Smooth muscle cell (in vitro differentiated cells): Measurements from ENCODE around the gene SULT6B1. TPM values are rescaled to one million over a fixed set of nuclear protein-coding genes. Genes with fewer than 3 reads are reported as not detected.
A peak's percentile ranks its signal among the peaks of the same experiment; 100 is the strongest.
"Not testable (repeated sequence)": the region's sequence is repeated elsewhere in the genome, so short reads cannot be mapped to it uniquely, and the experiment has no call there.

ENCODE experiments used
- DNase-seq: peaks from one replicate; lab custom pipeline; 2025; ENCODE audit not compliant: unreplicated experiment; lab: John Stamatoyannopoulos, UW
- H2AFZ ChIP-seq: fragments of 200-600 bp; sonication (generic); 2 replicates; pipeline ENCODE4 v1.6.0; 2016; ENCODE audit warnings: antibody characterized with exemption, low read depth, mild to moderate bottlenecking
- H3F3A ChIP-seq: fragments of 200-600 bp; sonication (generic); 2 replicates; pipeline ENCODE4 v1.6.0; 2017; ENCODE audit warnings: antibody characterized with exemption, low read depth
- H3K27ac ChIP-seq: fragments of 200-600 bp; sonication (generic); 2 replicates; pipeline ENCODE4 v1.5.1; 2016; ENCODE audit warnings: low read depth, mild to moderate bottlenecking
- H3K27me3 ChIP-seq: fragments of 200-600 bp; sonication (generic); 2 replicates; pipeline ENCODE4 v1.6.1; 2016; ENCODE audit warnings: low read depth, mild to moderate bottlenecking
- H3K36me3 ChIP-seq: fragments of 200-600 bp; sonication (generic); 2 replicates; pipeline ENCODE4 v1.5.1; 2016; ENCODE audit warnings: low read depth
- H3K4me1 ChIP-seq: fragments of 200-600 bp; sonication (generic); 2 replicates; pipeline ENCODE4 v1.5.1; 2016; ENCODE audit warnings: low read depth
- H3K4me2 ChIP-seq: fragments of 200-600 bp; sonication (generic); 2 replicates; pipeline ENCODE4 v1.6.0; 2016; ENCODE audit warnings: mild to moderate bottlenecking
- H3K4me3 ChIP-seq: fragments of 200-600 bp; sonication (generic); 2 replicates; pipeline ENCODE4 v1.5.1; 2016; ENCODE audit warnings: mild to moderate bottlenecking
- H3K79me2 ChIP-seq: fragments of 200-600 bp; sonication (generic); 2 replicates; pipeline ENCODE4 v1.6.0; 2016; ENCODE audit warnings: low read depth, mild to moderate bottlenecking
- H3K9ac ChIP-seq: fragments of 200-600 bp; sonication (generic); 2 replicates; pipeline ENCODE4 v1.6.0; 2016; ENCODE audit warnings: low read depth
- H3K9me3 ChIP-seq: fragments of 200-600 bp; sonication (generic); replicated peaks from 2 replicates; pipeline ENCODE4 v1.5.1; 2016; ENCODE audit warnings: low read depth
- H4K20me1 ChIP-seq: fragments of 200-600 bp; sonication (generic); 2 replicates; pipeline ENCODE4 v1.6.0; 2016; ENCODE audit warnings: low read depth
- WGBS: methylation state at CpG from one replicate; pipeline ENCODE4 v1.1.7; 2016; ENCODE audit warnings: low lambda C conversion rate; 5-methylcytosine and 5-hydroxymethylcytosine counted together
- polyA plus RNA-seq: library from polyadenylated mRNA; unstranded; fragments of >200 nt; fragmentation: Nextera tagmentation; extraction: Ambion mirVana; gene quantifications from 2 replicates; pipeline ENCODE4 v1.2.1, GENCODE V29; 2016
- total RNA-seq: library from RNA; depleted of rRNA; stranded (reverse); fragments of >200 nt; gene quantifications from 2 replicates; pipeline ENCODE4 v1.2.3, GENCODE V29; 2014
- TF ChIP-seq, protein P1 (sequence below): fragments of 200-600 bp; sonication (generic); IDR thresholded peaks from 2 replicates; pipeline ENCODE4 v1.5.1; 2017; ENCODE audit warnings: borderline replicate concordance, mild to moderate bottlenecking, antibody characterized with exemption; ENCODE audit not compliant: insufficient read depth, poor library complexity, severe bottlenecking

SULT6B1 gene
- total and polyA plus RNA-seq, 2 experiments from 2014 or later = not detected

DNA sequence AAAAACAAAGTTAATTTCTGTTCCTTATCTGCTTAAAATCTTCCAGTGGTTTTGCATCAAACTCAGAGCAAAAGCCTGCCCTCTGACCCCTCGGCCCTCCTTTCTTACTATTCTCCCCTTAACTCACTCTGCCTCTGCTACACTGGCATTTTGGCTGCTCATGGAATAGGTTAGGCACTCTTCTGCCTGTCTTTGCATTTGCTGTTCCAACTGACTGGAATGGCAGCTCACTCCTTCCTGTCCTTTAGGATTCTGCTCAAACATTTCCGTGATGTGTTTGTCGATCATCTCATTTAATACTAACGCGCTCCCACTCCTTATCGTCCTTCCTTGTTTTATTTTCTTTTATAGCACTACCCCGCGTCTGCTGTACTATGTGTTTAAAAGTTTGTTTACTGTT is 42.1 kb upstream of the SULT6B1 start:
- Histone ChIP-seq H3K27me3 (no peaks in the 10 kb centered on the region), H3K36me3 (no peaks in the 10 kb centered on the region), H3K9ac (peak overlapping the region; percentile 84), H4K20me1 (peaks cover 43% of the 10 kb centered on the region), H3F3A (no peaks in the 10 kb centered on the region), H3K4me2 (peak overlapping the region; percentile 100), H3K4me3 (peak overlapping the region; percentile 62), H2AFZ (peak overlapping the region; percentile 83), H3K27ac (peak overlapping the region; percentile 88), H3K4me1 (peaks cover 19% of the 10 kb centered on the region), H3K79me2 (peaks cover 73% of the 10 kb centered on the region), H3K9me3 (no peaks in the 10 kb centered on the region)
- TF ChIP-seq, protein P1, sequence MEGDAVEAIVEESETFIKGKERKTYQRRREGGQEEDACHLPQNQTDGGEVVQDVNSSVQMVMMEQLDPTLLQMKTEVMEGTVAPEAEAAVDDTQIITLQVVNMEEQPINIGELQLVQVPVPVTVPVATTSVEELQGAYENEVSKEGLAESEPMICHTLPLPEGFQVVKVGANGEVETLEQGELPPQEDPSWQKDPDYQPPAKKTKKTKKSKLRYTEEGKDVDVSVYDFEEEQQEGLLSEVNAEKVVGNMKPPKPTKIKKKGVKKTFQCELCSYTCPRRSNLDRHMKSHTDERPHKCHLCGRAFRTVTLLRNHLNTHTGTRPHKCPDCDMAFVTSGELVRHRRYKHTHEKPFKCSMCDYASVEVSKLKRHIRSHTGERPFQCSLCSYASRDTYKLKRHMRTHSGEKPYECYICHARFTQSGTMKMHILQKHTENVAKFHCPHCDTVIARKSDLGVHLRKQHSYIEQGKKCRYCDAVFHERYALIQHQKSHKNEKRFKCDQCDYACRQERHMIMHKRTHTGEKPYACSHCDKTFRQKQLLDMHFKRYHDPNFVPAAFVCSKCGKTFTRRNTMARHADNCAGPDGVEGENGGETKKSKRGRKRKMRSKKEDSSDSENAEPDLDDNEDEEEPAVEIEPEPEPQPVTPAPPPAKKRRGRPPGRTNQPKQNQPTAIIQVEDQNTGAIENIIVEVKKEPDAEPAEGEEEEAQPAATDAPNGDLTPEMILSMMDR = no peak
- DNase-seq = no peak
- WGBS = 1% methylated on average over 8 of the region's 8 CpGs

GRCh38 chr2:37228788-37229187 is 40.3 kb upstream of the SULT6B1 start:
- Histone ChIP-seq H3K9me3 (no peaks in the 10 kb centered on the region), H3K4me2 (no peak overlapping the region), H3K27ac (no peak overlapping the region), H3K27me3 (no peaks in the 10 kb centered on the region), H3K79me2 (peaks cover 70% of the 10 kb centered on the region), H3K4me3 (no peak overlapping the region), H4K20me1 (peaks cover 47% of the 10 kb centered on the region), H2AFZ (no peak overlapping the region), H3K36me3 (no peaks in the 10 kb centered on the region), H3F3A (no peaks in the 10 kb centered on the region), H3K4me1 (peaks cover 25% of the 10 kb centered on the region), H3K9ac (no peak overlapping the region)
- DNase-seq = no peak
- TF ChIP-seq, protein P1 = no peak
- 96% methylated on average over 3 of the region's 3 CpGs for WGBS

DNA sequence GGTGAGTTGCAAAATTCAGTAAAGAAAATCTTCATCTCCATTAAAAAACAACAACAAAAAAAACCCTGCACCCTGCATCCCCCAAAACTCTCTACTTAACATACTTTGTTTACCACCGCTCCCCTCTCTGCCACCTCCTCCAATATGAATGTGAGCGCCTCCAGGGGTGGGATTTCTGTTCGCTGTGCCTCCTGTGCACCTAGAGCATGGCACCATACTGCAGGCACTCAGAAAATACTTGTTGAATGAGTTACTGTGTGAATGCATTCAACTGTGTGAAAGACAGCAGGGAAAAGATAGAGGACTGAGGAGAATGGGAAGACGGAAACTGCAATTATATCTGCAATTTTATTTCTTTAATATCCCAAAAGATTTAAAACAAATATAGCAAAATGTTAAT is 38.4 kb upstream of the SULT6B1 start:
- Histone ChIP-seq H3K36me3 (peaks cover 11% of the 10 kb centered on the region), H3K79me2 (peaks cover 54% of the 10 kb centered on the region), H3K27ac (no peak overlapping the region), H3K27me3 (no peaks in the 10 kb centered on the region), H2AFZ (no peak overlapping the region), H4K20me1 (peaks cover 50% of the 10 kb centered on the region), H3F3A (no peaks in the 10 kb centered on the region), H3K4me2 (no peak overlapping the region), H3K9me3 (no peaks in the 10 kb centered on the region), H3K4me3 (no peak overlapping the region), H3K9ac (no peak overlapping the region), H3K4me1 (peaks cover 17% of the 10 kb centered on the region)
- no peak for DNase-seq
- 78% methylated on average over 4 of the region's 4 CpGs for WGBS
- TF ChIP-seq, protein P1 = no peak

DNA sequence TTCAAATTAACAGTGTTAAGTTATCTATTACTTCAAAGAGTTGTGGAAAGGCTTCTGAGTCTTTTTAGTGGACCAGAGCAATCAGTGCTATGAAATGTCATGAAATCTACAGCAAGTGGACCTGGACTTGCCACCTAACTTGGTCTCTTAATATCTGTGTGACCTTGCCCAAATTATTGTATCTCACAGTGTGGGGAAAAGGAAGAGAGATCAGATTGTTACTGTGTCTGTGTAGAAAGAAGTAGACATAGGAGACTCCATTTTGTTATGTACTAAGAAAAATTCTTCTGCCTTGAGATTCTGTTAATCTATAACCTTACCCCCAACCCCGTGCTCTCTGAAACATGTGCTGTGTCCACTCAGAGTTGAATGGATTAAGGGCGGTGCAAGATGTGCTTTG is 36.7 kb upstream of the SULT6B1 start:
- H3F3A ChIP-seq, H3K27ac ChIP-seq, H3K9me3 ChIP-seq, H3K4me2 ChIP-seq, H2AFZ ChIP-seq, H3K9ac ChIP-seq, H3K27me3 ChIP-seq, H3K4me3 ChIP-seq, DNase-seq: not testable (repeated sequence)
- peaks cover 12% of the 10 kb centered on the region for H3K4me1 ChIP-seq
- H4K20me1 ChIP-seq = peaks cover 45% of the 10 kb centered on the region
- peaks cover 43% of the 10 kb centered on the region for H3K79me2 ChIP-seq
- peaks cover 11% of the 10 kb centered on the region for H3K36me3 ChIP-seq
- no CpG with 5 or more reads among the region's 2 CpGs for WGBS
